Right renal cortex interstitium (tissue), 3 donors: ENCODE measurements around the gene BRAT1. TPM values are rescaled to one million over a fixed set of nuclear protein-coding genes. Genes with fewer than 3 reads are reported as not detected.

Experiments
- DNase-seq, 3 donors: peaks; one replicate each; pipeline ENCODE4 v3.0.0-alpha.2; 2013; ENCODE audit warnings: low read depth in 3 of 3, low spot score in 2 of 3
- polyA plus RNA-seq, 3 donors: library from polyadenylated mRNA; unstranded; fragments of 120-200 nt; gene quantifications; one replicate each; pipeline ENCODE4 v1.2.1, GENCODE V29; 2013; ENCODE audit not compliant: insufficient read length in 3 of 3

The BRAT1 gene
- polyA plus RNA-seq, 3 donors = 18.7 to 22.9 (median 20.3) TPM

GRCh38 chr7:2525658-2526630, 29.4 kb downstream of the BRAT1 start:
- no peak for DNase-seq

DNA sequence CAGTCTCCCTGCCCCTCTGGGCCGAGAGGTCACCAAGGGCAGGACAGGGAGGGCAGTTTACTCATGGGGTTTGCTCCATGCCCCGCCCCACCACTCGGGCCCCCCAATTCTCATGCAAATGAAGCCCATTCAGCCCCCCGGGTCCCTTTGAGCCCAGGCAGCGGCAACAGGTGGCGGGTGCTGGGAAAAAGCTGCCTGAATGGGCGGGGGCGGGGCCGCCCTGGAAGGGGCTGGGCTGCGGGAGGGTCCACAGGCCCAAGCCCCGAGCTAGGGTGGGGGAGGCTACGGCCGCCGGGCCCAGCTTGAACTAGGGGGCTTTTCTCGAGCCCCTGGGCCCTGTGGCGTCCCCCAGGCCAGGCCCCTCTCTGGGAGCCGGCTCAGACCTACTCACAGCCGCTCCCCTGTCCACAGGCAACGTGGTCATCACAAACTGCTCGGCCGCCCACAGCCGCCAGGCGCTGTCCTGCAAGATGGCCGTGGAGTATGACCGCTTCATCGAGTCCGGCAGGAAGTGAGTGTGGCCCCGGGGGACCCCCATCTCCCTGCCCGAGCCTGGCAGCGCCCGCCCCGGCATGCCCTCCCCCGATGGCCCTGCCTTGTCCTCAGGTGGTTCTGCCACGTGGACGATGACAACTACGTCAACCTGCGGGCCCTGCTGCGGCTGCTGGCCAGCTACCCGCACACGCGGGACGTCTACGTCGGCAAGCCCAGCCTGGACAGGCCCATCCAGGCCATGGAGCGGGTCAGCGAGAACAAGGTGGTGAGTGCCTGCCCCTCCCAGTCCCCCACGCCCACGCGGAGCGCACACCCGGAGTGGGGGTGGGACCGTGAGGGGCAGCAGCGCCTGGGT, 30.3 kb downstream of the BRAT1 start:
- no peak for DNase-seq

DNA sequence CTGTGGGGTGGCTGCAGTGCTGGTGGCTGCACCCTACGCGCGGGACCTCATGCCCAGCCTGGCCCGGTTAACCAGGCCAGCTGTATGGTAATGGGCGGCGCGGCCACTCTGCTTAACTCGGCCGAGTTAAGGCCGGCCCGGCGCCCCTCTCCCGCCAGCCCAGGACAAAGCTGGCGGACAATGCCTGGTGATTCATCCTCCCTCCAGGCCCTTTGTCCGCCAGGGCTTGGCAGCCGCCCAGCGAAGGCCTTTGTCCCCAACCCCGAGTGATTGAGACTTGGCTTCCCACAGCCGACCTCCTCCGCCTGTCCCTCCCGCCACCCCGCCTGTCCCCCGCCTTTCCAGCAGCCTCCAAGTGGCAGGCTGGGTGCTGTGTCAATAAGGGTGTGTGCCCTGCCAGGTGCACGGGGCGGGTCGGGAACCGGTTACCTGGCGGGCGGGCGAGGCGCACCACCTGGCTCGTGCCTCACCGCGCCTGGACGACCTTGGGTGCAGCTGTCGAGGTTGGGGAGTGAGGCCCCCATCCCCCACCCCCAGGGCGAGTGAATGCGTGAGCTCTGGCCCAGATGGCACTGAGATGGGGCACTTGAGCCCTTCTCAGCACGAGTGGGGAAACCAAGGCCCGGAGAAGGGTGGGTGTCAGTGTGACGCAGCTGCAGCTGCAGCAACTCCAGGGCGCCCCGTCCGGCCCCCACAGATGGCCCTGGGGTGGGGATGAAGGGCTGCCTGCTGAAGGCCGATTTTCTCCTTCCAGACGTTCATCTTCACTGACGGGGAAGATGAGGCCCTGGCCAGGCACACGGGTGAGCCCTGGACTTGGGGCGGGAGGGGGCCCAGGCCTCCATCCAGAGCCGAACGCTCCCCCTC, 31.1 kb downstream of the BRAT1 start:
- DNase-seq = no peak

- no peak for DNase-seq
Observed at GRCh38 chr7:2523461-2523936, 31.8 kb downstream of the BRAT1 start.

- no peak for DNase-seq
Observed at GRCh38 chr7:2522780-2523433, 32.4 kb downstream of the BRAT1 start.

GRCh38 chr7:2521952-2522591, 33.3 kb downstream of the BRAT1 start:
- no peak for DNase-seq

DNA sequence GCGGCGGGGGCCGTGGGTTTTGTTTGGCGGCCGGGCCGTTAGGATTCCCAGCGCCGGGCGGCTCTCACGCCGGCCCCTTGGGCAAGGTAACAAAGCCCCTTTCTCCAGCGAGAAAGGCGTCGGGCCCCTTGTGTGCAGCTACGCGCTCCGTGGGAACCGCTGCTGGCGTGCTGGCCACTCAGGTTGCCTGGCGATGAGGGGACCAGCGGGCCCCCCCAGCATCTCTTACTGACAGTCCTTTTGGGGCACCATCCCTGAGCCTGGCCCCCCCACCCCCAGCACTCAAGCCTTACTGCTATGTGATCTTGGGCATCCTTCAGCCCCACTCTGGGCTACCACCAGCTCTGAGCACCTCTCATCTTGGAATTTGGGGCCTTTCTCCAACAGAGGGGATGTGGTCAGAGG, 34.0 kb downstream of the BRAT1 start:
- DNase-seq = no peak

DNA sequence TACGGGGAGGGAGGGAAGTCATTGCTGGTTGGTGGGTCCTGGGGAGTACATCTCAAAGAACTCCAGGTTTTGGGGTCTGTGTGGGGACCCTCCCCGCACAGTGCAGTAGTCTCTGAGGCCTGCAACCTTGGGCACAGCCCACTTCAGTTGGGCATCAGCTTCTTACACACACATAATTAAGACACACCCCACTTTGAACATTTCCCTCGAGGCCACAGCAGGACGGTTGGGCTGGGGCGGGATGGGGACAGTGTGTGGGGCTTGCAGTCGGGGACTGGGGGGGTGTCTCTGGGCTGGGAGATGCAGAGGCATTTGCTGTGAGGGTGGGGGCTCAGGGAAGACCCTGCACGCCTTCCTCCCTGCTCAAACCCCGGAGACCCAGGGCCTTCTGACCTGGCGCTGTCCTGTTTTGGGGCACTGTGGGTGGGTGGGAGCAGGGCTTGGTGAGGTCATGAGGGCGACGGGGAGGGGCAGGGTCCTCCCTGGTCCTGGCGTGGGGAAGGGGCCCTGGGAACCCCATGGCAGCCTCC, 34.5 kb downstream of the BRAT1 start:
- no peak for DNase-seq

DNA sequence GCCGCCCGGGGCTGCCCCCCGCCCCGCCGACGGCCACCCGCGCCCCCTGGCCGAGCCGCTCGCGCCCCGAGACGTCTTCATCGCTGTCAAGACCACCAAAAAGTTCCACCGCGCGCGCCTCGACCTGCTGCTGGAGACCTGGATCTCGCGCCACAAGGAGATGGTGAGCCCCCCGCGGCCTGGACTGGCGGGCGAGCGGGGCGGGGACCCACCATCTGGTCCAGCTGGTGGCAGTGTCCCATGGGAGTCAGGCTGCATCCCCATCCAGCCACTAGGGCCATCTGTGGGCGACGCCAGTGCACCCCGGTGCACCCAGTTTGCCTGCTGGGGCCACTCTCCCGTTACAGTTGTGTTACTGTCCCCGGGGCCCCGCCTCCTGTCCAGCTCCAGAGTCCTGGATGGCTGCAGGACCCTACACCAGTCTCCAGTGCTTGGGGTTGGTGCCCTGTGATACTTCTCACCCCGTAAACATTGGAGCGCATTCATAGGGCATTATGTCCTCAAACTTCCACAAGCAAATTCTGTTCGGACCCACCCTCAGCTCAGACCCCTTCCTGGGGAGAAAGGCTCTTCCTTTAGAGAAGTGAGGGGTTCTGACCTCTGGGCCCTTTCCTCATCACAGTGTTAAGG, 35.1 kb downstream of the BRAT1 start:
- DNase-seq = no peak

DNA sequence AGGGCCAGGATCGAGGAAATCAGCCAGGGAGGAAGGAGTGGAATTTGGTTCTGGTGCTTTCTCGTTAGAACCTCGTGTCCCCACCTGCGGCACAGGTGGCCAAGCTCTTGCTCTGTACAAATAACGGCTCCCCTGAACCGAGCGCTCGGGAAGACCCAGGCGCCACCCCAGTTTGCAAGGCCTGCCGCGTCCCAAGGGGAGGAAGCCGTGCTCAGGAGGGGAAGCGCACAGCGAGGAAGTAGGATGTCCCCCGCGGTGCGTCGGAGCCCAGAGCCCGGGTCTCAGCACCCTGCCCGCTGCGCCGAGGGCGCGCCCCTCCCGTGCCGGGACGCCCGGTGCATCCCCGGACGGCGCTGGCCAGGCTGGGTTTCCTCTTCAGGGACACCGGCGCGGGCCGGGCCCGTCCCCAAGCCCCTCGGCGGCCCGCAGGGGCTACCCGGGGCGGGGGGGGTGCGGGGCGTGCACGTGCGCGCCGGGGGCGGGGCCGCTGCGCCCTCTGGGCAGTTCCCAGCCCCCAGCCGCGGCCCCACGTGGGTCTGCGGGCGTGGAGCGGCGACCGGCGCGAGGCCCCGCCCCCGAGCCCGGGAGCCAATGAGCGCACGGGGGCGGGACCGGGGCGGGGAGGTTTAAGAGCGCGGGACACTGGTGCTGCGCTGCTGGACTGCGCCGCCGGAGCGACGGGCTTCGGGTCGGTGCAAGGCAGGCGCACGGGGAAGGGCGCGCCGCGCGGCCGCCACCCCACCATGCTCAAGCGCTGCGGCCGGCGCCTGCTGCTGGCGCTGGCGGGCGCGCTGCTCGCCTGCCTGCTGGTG, 36.0 kb downstream of the BRAT1 start, which contains the start of gene LFNG:
TSS of gene LFNG (plus strand) at position 656 of the 812 bp plus-strand sequence. CDS start at position 744, 88 bp downstream.
- DNase-seq = peak in 1 of 3 donors; percentile 77

GRCh38 chr7:2518737-2519118, 36.6 kb downstream of the BRAT1 start:
- DNase-seq = no peak

GRCh38 chr7:2517678-2518507, 37.4 kb downstream of the BRAT1 start:
- DNase-seq = no peak

DNA sequence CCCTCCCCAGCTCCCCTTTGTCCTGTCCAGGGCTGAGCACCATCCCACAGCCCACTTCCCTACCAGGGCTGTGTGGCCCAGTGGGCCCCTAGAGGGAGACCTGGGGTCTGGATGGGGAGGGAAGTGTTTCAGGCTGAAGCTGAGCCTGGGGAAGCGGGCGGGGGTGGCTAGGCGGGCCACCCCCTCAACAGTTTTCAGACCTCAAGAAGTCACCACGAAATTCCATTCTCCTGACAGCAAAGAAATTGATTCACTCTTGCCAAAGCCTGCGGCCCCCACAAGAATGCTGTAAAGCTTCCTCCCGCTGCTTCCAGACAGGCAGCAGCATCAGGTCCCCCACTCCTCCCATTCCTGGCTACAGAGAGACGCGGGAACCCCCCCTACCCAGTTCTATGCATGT, 38.3 kb downstream of the BRAT1 start:
- no peak for DNase-seq

GRCh38 chr7:2516194-2516555, 39.1 kb downstream of the BRAT1 start:
- DNase-seq = no peak

DNA sequence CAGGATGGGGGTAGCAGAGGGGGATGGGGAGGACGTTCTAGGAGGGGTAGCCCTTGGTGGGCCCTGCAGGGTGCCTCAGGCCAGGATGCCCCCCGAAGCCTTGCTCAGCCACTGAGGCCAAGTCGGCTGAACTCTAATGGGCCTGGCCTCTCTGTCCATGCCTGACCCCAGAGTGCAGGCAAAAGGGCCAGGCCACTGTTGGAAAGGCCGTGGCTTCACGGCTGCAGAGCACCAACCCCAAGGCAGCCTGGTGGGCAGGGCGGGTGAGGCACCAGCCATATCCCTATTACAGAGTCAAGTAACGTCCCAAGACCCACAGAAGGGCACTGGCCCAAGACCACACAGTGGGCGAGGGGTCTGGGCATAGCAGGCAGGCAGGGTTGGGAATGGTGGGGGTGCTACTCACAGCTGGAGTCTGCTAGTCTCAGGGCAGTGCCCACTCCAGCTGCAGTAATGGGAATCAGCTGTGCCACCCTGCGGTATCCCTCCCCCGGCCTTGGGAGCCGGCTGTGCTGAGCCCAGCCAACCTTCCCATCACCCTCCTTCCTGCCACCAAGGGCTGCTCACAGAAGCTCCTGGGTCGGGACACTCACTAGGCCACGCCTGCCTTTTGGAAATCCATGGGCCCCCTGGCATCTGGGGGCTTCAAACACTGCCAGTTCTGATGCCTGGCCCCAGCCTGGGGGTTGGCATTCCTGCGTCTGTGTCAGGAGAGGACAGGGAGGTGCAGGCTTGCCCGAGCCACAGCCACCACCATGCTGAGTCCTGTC, 39.7 kb downstream of the BRAT1 start:
- no peak for DNase-seq
